ENCODE results near the gene RSRP1. TPM values are rescaled to one million over a fixed set of nuclear protein-coding genes. Genes with fewer than 3 reads are reported as not detected.

Gene RSRP1
- total RNA-seq, 1 experiment from 2014 or later = 113 TPM

DNA sequence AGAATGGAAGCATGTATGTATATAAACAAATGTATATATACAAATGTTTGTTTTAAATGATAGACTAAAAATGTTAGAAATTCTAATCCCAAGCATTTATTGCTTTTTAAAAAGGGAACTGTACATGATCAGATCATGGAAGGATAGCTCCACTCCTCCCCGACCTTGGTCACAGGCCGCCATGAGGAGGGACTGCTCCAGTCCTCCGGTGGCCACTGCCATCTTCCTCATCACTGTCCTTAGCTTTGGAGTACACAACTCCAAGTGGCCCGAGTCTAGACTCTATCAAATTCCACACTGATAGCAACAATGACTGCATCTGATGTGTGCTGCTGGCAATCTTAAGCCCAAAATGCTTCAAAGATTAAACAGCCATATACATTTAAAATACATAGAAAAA lies 24.6 kb downstream of the RSRP1 start:
- CTCF ChIA-PET = no interaction called here
- no peaks in the 10 kb centered on the region for H3K27me3 ChIP-seq (ENCODE audit: insufficient read depth, low read depth)
- H3K27ac ChIP-seq = no peak overlapping the region

DNA sequence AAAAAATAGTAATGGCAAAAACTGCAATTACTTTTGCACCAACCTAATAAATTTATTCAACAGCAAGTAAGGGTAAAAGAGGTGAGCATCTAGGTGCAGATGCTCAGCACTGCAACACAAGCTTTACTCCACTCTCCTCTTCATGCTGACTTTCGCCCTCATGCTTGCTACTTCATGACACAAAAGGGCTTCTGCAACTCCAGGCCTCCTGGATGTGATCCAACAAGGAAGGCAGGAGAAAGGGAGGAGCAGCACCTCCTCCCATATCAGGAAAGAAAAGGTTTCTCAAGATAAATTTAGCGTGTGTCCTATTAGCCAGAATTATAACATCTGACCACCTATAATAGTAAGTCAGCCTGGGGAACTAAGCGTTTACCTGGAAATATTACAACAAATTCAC lies 26.6 kb downstream of the RSRP1 start:
- TF ChIP-seq, protein P1, sequence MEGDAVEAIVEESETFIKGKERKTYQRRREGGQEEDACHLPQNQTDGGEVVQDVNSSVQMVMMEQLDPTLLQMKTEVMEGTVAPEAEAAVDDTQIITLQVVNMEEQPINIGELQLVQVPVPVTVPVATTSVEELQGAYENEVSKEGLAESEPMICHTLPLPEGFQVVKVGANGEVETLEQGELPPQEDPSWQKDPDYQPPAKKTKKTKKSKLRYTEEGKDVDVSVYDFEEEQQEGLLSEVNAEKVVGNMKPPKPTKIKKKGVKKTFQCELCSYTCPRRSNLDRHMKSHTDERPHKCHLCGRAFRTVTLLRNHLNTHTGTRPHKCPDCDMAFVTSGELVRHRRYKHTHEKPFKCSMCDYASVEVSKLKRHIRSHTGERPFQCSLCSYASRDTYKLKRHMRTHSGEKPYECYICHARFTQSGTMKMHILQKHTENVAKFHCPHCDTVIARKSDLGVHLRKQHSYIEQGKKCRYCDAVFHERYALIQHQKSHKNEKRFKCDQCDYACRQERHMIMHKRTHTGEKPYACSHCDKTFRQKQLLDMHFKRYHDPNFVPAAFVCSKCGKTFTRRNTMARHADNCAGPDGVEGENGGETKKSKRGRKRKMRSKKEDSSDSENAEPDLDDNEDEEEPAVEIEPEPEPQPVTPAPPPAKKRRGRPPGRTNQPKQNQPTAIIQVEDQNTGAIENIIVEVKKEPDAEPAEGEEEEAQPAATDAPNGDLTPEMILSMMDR (conservative IDR thresholded peaks at IDR 0.05) = no peak
- TF ChIP-seq EZH2 (IDR thresholded peaks at IDR 0.05; ENCODE audit: low read depth) = no peak
- ChIA-PET CTCF (interaction anchor here (0.6 kb wide), 1 partner anchor 602 kb away, joined by 5 read pairs; no protein-coding TSS in a partner anchor), POLR2A (ENCODE audit: unreplicated experiment) (interaction anchor here (0.7 kb wide), 1 partner anchor 16 kb away, joined by 5 read pairs; no protein-coding TSS in a partner anchor)
- H3K4me2 ChIP-seq = no peak overlapping the region
- no peak overlapping the region for H3K27ac ChIP-seq
- H3F3A ChIP-seq (ENCODE audit: insufficient read depth, low read depth) = no peaks in the 10 kb centered on the region
- H3K79me2 ChIP-seq (ENCODE audit: low read depth) = no peaks in the 10 kb centered on the region
- no peak overlapping the region for H3K4me3 ChIP-seq
- H3K36me3 ChIP-seq (ENCODE audit: low read depth) = peaks cover 8% of the 10 kb centered on the region
- no peaks in the 10 kb centered on the region for H3K27me3 ChIP-seq (ENCODE audit: insufficient read depth, low read depth)
- H3K9me3 ChIP-seq (ENCODE audit: insufficient read depth, low read depth) = no peaks in the 10 kb centered on the region
- no peak overlapping the region for H2AFZ ChIP-seq
- no peaks in the 10 kb centered on the region for H3K9me2 ChIP-seq (ENCODE audit: insufficient read depth)
- intact Hi-C loops (cut with micrococcal nuclease; ENCODE audit: unreplicated experiment) = no loop called here
- DNase-seq = no peak
- no peaks in the 10 kb centered on the region for H3K4me1 ChIP-seq (replicated peaks; ENCODE audit: insufficient read depth)
- H4K20me1 ChIP-seq (ENCODE audit: insufficient read depth) = no peaks in the 10 kb centered on the region
- no TSS peak for BruUV-seq (replicated peaks)

More for the DNA sequence above, 24.6 kb downstream of the RSRP1 start:
- intact Hi-C loops (cut with micrococcal nuclease; ENCODE audit: unreplicated experiment) = no loop called here
- no TSS peak for BruUV-seq (replicated peaks)
- no peak overlapping the region for H2AFZ ChIP-seq
- no peaks in the 10 kb centered on the region for H3K9me2 ChIP-seq (ENCODE audit: insufficient read depth)
- H3K79me2 ChIP-seq (ENCODE audit: low read depth) = no peaks in the 10 kb centered on the region
- H3K4me3 ChIP-seq = no peak overlapping the region
- H3K9me3 ChIP-seq (ENCODE audit: insufficient read depth, low read depth) = no peaks in the 10 kb centered on the region
- no peak overlapping the region for H3K4me2 ChIP-seq
- peaks cover 11% of the 10 kb centered on the region for H3K36me3 ChIP-seq (ENCODE audit: low read depth)
- no peak for TF ChIP-seq EZH2 (IDR thresholded peaks at IDR 0.05; ENCODE audit: low read depth)
- TF ChIP-seq, protein P1 (conservative IDR thresholded peaks at IDR 0.05) = no peak
- no peaks in the 10 kb centered on the region for H3K4me1 ChIP-seq (replicated peaks; ENCODE audit: insufficient read depth)
- POLR2A ChIA-PET (ENCODE audit: unreplicated experiment) = no interaction called here
- no peaks in the 10 kb centered on the region for H3F3A ChIP-seq (ENCODE audit: insufficient read depth, low read depth)
- no peak for DNase-seq
- no peaks in the 10 kb centered on the region for H4K20me1 ChIP-seq (ENCODE audit: insufficient read depth)

DNA sequence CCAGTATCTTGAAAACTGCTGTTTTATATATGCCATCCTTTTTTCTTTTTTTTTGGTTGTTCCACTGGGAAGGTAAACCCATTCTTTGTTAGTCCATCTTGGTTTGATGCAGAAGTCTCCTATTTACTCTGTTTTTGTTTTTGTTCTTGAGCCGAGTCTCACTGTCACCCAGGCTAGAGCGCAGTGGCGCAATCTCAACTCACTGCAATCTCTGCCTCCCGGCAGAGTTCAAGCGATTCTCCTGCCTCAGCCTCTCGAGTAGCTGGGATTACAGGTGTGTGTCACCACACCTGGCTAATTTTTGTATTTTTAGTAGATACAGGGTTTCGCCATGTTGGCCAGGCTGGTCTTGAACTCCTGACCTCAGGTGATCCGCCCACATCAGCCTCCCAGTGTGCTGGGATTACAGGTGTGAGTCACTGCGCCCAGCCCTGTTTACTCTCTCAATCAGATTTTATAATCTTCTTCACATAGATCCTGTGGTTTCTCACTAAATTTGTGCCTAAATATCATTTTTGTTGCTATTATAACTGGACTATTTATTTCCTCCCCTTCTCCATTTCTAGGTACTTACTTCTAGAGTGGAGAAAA lies 27.5 kb downstream of the RSRP1 start:
- TF ChIP-seq, protein P1 (conservative IDR thresholded peaks at IDR 0.05) = no peak
- no peaks in the 10 kb centered on the region for H3F3A ChIP-seq (ENCODE audit: insufficient read depth, low read depth)
- H3K27me3 ChIP-seq (ENCODE audit: insufficient read depth, low read depth) = no peaks in the 10 kb centered on the region
- ChIA-PET POLR2A (ENCODE audit: unreplicated experiment) (interaction anchor here (0.7 kb wide), 1 partner anchor 15 kb away, joined by 5 read pairs; no protein-coding TSS in a partner anchor), CTCF (no interaction called here)
- no peaks in the 10 kb centered on the region for H3K4me1 ChIP-seq (replicated peaks; ENCODE audit: insufficient read depth)
- H3K79me2 ChIP-seq (ENCODE audit: low read depth) = no peaks in the 10 kb centered on the region
- H2AFZ ChIP-seq = no peak overlapping the region
- BruUV-seq (replicated peaks) = no TSS peak
- no peak overlapping the region for H3K27ac ChIP-seq
- H3K9me3 ChIP-seq (ENCODE audit: insufficient read depth, low read depth) = no peaks in the 10 kb centered on the region
- no peak overlapping the region for H3K4me2 ChIP-seq
- peaks cover 8% of the 10 kb centered on the region for H3K36me3 ChIP-seq (ENCODE audit: low read depth)
- H4K20me1 ChIP-seq (ENCODE audit: insufficient read depth) = no peaks in the 10 kb centered on the region
- H3K9me2 ChIP-seq (ENCODE audit: insufficient read depth) = no peaks in the 10 kb centered on the region
- intact Hi-C loops (cut with micrococcal nuclease; ENCODE audit: unreplicated experiment) = no loop called here
- DNase-seq = no peak
- no peak overlapping the region for H3K4me3 ChIP-seq

Data from PC-9 (cell line).